HepG2 (cell line): Measurements from ENCODE around the gene PPP1R27. TPM values are rescaled to one million over a fixed set of nuclear protein-coding genes. Genes with fewer than 3 reads are reported as not detected.

Experiments used
- NFYB ChIP-seq: sonication (generic); formaldehyde crosslinking; IDR thresholded peaks from 2 replicates; pipeline ENCODE4 v1.4.0; 2020; ENCODE audit warnings: missing genetic modification reagents
- U2AF2 ChIP-seq: fragments of 200-400 bp; formaldehyde crosslinking; IDR thresholded peaks from 2 replicates; pipeline ENCODE4 v1.6.1; 2017; ENCODE audit warnings: low read depth, mild to moderate bottlenecking, low read length
- ZFP62 ChIP-seq: sonication (generic); formaldehyde crosslinking; IDR thresholded peaks from 2 replicates; pipeline ENCODE4 v1.4.0; 2020; ENCODE audit warnings: missing genetic modification reagents
- ZFP90 ChIP-seq: sonication (generic); formaldehyde crosslinking; IDR thresholded peaks from 2 replicates; pipeline ENCODE4 v1.8.0; 2022; ENCODE audit warnings: missing genetic modification reagents, mild to moderate bottlenecking, inconsistent platforms, borderline replicate concordance
- ZNF562 ChIP-seq: sonication (generic); formaldehyde crosslinking; IDR thresholded peaks from 2 replicates; pipeline ENCODE4 v1.8.0; 2022; ENCODE audit warnings: missing genetic modification reagents, borderline replicate concordance
- polyA plus RNA-seq, 8 experiments: library from polyadenylated mRNA; depleted of rRNA in 3 of 8; stranded (reverse) in 7 of 8; unstranded in 1 of 8; fragments of >200 nt; fragmentation: Illumina TruSeq in 4 of 8; extraction: Trizol in 4 of 8; gene quantifications; 2 replicates each; pipeline versions ENCODE4 v1.2.1 to v1.2.3, GENCODE V29; 2011 to 2016; ENCODE audit warnings: low read depth in 4 of 8, missing spikeins in 1 of 8, mixed read lengths in 1 of 8; ENCODE audit not compliant: insufficient read depth in 1 of 8
- total RNA-seq, 5 experiments: library from RNA; depleted of rRNA; stranded (reverse); fragments of >200 nt; fragmentation: Illumina TruSeq; extraction: Trizol; gene quantifications; 2 replicates each; pipeline ENCODE4 v1.2.3, GENCODE V29; 2016; ENCODE audit warnings: low read depth in 1 of 5
- TF ChIP-seq, protein P1 (sequence below): sonication (generic); formaldehyde crosslinking; IDR thresholded peaks from 2 replicates; pipeline ENCODE4 v1.5.1; 2020; ENCODE audit warnings: mild to moderate bottlenecking, missing genetic modification reagents
- TF ChIP-seq, protein P2 (sequence below), 2 experiments: fragments of 450-650 bp in 1 of 2; sonication (generic) in 1 of 2; formaldehyde crosslinking; IDR thresholded peaks; 2 replicates each; pipeline versions ENCODE4 v1.5.0 to v1.8.0; 2020 to 2022; ENCODE audit warnings: mild to moderate bottlenecking in 1 of 2, missing genetic modification reagents in 1 of 2
- TF ChIP-seq, protein P3 (sequence below): sonication (generic); formaldehyde crosslinking; conservative IDR thresholded peaks from 2 replicates; pipeline ENCODE4 v1.8.1; 2023; ENCODE audit warnings: missing genetic modification reagents
- TF ChIP-seq, protein P4 (sequence below): sonication (generic); formaldehyde crosslinking; IDR thresholded peaks from 2 replicates; pipeline ENCODE4 v1.8.0; 2022; ENCODE audit warnings: mild to moderate bottlenecking, missing genetic modification reagents, borderline replicate concordance

The PPP1R27 gene
- total and polyA plus RNA-seq, 2 of the 13 experiments (the other 11 are each of a cell fraction or from before 2014, with no cell fraction given) = 0.17 to 1.00 TPM

DNA sequence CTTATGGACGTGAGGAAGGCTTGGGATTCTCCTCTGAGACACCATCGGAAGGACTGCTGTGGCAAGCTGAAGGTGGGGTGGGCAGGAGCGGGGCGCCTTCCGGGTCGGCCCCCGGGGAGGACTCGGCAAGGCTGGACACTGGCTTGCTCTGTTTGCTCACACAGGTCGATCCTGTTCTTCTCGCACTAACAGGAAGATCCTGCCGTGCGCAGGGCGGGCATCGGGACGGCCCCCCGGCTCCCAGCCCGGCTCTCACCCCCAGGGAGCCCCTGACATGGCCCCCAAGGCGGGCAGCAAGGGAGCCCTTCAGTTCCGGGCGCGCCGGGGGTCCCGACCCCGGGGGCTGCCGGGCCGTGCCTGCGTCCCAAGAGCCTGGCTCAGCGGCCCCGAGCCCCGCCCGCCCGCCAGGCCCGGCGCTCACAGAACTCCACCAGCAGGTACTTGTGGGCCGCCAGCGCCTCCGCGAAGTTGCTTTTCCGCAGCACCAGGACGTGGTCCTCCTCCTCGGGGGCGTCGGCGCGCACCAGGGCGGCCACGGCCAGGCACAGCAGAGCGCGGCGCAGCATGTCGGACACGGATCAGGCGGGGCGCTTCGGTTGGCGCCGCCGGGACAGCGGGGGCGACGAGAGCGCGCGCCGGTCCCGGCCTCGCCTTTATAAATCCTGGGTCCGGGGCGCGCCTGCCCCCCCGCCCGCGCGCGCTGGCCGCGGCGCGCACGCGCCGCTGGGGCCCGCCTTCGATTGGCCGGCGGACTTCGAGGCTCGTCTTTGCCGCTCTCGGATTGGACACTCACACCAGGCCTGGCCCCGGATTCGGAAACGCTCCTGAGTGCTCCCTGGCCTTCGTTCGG, 25.3 kb upstream of the PPP1R27 start, which contains the start of gene P4HB (continued):
- TF ChIP-seq, protein P1, sequence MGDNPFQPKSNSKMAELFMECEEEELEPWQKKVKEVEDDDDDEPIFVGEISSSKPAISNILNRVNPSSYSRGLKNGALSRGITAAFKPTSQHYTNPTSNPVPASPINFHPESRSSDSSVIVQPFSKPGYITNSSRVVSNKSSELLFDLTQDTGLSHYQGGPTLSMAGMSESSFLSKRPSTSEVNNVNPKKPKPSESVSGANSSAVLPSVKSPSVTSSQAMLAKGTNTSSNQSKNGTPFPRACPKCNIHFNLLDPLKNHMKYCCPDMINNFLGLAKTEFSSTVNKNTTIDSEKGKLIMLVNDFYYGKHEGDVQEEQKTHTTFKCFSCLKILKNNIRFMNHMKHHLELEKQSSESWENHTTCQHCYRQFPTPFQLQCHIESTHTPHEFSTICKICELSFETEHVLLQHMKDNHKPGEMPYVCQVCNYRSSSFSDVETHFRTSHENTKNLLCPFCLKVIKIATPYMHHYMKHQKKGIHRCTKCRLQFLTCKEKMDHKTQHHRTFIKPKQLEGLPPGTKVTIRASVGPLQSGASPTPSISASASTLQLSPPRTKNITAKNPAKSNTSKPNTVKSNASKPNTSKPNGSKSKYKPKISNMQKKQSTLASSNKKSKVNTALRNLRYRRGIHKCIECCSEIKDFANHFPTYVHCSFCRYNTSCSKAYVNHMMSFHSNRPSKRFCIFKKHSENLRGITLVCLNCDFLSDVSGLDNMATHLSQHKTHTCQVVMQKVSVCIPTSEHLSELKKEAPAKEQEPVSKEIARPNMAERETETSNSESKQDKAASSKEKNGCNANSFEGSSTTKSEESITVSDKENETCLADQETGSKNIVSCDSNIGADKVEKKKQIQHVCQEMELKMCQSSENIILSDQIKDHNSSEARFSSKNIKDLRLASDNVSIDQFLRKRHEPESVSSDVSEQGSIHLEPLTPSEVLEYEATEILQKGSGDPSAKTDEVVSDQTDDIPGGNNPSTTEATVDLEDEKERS (CRISPR knock-in tag) = peak; percentile 43
- TF ChIP-seq ZFP62 (CRISPR knock-in tag) = peak; percentile 76; the same call in 1 of the 2 replicates
- no peak for TF ChIP-seq ZFP90
- TF ChIP-seq, protein P2, sequence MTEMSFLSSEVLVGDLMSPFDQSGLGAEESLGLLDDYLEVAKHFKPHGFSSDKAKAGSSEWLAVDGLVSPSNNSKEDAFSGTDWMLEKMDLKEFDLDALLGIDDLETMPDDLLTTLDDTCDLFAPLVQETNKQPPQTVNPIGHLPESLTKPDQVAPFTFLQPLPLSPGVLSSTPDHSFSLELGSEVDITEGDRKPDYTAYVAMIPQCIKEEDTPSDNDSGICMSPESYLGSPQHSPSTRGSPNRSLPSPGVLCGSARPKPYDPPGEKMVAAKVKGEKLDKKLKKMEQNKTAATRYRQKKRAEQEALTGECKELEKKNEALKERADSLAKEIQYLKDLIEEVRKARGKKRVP (CRISPR knock-in tag; IDR thresholded peaks at IDR 0.05) = no peak
- no peak for TF ChIP-seq U2AF2
- TF ChIP-seq, protein P3, sequence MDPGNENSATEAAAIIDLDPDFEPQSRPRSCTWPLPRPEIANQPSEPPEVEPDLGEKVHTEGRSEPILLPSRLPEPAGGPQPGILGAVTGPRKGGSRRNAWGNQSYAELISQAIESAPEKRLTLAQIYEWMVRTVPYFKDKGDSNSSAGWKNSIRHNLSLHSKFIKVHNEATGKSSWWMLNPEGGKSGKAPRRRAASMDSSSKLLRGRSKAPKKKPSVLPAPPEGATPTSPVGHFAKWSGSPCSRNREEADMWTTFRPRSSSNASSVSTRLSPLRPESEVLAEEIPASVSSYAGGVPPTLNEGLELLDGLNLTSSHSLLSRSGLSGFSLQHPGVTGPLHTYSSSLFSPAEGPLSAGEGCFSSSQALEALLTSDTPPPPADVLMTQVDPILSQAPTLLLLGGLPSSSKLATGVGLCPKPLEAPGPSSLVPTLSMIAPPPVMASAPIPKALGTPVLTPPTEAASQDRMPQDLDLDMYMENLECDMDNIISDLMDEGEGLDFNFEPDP (CRISPR knock-in tag) = no peak
- TF ChIP-seq NFYB (CRISPR knock-in tag) = 0 out of 2 replicates have a peak, but pooled peaks have one; percentile 8
- TF ChIP-seq, protein P4, sequence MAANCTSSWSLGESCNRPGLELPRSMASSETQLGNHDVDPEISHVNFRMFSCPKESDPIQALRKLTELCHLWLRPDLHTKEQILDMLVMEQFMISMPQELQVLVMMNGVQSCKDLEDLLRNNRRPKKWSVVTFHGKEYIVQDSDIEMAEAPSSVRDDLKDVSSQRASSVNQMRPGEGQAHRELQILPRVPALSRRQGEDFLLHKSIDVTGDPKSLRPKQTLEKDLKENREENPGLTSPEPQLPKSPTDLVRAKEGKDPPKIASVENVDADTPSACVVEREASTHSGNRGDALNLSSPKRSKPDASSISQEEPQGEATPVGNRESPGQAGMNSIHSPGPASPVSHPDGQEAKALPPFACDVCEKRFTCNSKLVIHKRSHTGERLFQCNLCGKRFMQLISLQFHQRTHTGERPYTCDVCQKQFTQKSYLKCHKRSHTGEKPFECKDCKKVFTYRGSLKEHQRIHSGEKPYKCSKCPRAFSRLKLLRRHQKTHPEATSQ = peak; percentile 76
- no peak for TF ChIP-seq ZNF562 (CRISPR knock-in tag)
